ENCODE results near the gene IFI27.
A peak's percentile ranks its signal among the peaks of the same experiment; 100 is the strongest.

The IFI27 gene

DNA sequence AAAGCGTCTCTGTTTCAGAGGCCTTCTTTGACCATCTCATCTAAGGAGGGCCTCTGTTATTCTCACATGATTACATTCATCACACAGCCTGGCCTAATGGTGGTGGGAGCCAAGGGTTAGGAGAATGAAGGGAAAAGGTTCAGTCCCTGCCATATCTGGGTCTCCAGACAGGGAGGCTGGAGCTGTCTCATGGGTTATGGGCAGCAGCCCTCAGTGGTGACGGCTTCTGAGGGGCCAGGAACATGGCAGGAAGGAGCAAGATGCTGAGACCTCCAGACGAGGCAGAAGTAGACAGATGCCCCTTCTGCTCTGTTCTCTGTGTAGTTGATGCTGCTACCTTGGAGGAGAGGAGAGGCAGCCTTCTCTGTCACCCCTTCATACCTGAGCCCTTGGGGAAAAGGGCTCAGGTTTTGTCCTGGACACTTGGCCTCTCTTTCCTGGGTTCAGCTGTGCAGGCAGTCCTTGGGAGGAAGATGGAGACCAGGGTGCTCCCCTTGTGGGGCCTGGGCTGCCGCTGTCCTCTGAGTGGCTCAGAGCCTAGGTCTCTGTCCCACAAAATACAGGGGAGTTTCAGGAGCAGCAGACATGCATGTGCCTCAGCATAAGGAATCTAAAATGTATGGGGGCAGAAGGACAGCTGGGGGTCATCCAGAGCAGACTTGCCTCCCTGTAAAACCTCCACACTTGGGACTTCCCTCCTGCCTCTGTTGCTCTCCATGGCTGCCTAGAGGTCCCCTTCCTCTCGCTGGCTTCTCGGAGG lies 15.3 kb downstream of the IFI27 start:
- DNase-seq (ENCODE audit: low read depth in 2 of 2): no peak

DNA sequence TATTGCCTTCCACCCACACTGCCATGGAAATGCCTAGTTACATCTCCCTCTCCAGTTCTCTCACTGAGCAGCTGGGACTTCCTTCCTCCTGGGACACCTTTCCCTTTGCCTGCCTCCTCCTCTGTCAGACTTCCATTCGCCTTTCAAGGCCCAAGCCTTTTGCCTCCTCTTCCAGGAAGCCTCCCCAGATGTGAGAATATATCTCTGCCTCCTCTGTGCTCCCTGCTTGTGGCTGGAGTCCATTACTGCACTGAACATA lies 15.8 kb downstream of the IFI27 start:
- DNase-seq (ENCODE audit: low read depth in 2 of 2): no peak

DNA sequence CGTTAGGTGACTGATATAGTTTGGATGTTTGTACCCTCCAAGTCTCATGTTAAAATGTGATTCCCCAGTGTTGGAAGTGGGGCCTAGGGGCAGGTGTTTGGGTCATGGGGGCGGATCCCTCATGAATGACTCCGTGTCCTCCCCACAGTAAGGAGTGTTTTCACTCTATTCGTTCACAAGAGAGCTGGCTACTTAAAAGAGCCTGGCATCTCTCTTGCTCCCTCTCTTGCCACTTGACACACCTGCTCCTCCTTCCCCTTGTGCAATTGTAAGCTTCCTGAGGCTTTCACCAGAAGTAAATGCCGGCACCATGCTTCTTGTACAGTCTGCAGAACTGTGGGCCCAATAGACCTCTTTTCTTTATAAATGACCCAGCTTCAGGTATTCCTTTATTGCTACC lies 16.3 kb downstream of the IFI27 start:
- no peak for DNase-seq (ENCODE audit: low read depth in 2 of 2)

DNA sequence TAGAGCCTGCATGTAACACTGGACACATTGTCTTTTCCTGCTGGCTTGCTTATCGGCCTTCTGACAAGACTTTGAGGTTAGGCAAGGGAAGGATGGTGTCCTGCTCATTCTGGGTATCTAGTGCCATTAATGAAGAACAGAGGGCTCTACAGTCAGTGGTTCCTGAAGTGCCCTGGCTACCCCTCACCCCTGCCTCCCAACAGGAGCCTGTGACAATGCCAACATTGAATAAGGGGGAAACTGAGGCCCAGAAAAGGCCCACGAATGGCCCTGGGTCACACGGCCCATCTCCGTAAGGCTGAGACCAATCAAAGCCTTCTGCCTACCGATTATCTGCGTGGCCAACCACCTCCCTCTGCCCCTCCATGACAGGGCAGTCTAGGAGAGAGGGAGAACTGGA lies 16.8 kb downstream of the IFI27 start:
- no peak for DNase-seq (ENCODE audit: low read depth in 2 of 2)

DNA sequence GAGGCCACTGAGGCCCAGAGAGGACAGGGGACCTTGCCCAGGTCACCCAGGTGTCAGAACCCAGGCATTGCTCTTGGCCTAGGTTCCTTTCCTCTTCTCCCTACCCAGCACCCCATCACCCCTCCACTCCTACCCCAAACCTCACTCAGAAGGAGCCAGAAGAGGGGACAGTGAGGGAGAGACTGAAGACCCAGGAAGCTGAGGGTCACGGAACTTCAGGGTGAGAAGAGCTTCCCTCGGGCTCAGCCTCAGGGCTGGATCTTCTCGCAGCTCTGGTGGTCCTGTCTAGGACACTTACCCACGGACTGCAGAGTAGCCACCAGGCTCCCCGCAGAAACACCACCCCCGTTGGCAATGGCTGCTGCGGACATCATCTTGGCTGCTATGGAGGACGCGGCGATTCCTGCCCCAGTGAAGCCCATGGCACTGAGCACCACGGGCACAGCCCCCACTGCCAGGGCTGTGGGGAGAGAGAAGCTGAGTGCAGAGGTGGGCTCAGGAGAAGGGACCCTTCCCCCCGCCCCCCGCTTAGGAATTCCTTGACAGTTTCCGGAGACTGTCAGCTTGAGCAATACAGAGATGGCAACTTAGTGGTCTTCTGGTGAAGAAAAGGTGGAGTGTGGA lies 17.8 kb downstream of the IFI27 start:
- DNase-seq (ENCODE audit: low read depth in 2 of 2): no peak

DNA sequence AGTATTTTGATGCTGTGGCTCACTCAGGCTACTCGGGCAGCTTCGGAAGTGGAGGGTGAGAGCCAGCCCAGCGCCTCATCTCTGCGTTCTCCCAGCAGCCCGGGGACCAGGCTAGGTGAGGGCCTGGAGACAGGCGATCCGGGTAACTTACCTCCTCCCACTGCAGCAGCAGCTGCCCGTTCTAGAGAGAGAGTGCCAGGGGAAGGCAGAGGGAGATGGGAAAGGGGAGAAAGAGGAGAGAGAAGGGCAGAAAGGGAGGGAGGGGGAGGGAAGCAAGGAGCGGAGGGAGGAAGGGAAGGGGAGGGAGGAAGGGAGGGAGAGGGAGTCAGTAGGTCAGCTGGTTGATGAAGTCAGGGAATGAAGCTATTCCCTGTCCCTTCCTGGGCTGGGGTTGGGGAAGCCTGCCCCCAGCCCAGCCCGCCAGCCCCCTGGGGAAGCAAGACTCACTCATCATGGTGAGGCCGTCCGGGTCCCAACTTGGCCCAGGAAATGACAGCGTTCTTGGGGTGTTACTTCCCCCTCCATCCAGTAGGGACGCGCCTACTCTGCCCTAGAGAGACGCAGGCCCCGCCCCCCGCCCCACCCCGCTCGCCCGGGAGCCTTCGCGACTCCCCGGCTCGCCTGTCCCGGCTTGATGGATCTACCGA lies 18.7 kb downstream of the IFI27 start, which contains the start of gene IFI27L2:
IFI27L2 (minus strand) TSS at position 494 of the 647 bp plus-strand sequence; CDS start at position 454, 40 bp downstream.
- DNase-seq (ENCODE audit: low read depth in 2 of 2): peak; percentile 23 to 56

DNA sequence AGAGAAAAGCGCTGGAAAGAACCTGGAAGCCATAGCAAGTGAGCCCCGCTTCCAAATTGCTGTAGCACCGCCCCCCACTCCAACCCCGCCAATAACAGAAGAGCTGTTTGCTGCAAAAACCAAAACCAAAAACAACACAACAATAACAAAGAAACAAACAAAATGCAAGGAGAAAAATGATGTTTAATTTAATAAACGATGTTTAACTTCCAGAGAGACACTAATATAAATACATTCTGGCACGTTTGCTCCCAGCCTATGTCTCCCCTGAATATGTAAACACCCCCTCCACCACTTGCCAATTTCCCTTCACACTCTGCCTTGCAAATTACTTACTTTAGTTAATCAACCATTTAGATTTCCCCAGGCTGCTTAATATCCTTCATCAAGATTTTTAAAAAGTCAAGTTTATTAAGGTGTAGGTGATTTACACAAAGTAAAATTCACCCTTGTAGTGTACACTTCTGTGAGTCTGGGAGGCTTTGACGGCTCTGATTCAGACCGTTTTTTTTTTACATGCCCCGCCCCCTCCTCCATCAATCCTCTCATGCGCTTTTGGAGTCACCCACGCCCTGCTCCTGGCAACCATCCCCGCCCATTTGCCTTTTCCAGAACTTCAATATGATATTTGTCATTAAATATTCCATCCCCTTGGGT lies 19.4 kb downstream of the IFI27 start:
- no peak for DNase-seq (ENCODE audit: low read depth in 2 of 2)

DNA sequence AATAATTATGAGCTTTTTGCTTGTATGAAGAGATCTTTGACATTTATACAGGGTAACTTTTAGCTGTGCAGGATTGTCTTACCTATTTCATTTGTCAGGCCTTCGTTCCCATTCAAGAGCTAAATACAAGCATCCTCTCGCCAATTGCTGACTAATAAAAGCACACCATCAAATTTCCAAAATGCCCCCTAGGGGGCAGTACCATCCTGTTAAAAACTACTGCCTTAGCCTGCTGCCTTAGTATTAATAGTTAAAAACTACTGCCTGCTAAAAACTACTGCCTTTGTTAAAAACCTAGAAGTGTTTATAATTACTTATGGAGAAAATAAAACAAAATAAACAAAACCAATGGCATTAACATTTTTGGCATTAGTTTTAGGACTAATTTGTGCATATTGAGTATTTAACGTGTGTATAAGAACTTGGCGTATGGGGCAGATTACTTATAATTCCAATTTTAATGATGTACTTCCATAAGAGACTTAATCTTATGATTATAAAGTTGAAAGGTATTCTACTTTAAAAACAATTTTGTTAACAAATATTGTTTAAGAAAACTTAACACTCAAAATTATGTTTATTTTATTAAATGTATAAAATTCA lies 21.9 kb downstream of the IFI27 start:
- peak; percentile 20 to 54 for DNase-seq (ENCODE audit: low read depth in 2 of 2)

DNA sequence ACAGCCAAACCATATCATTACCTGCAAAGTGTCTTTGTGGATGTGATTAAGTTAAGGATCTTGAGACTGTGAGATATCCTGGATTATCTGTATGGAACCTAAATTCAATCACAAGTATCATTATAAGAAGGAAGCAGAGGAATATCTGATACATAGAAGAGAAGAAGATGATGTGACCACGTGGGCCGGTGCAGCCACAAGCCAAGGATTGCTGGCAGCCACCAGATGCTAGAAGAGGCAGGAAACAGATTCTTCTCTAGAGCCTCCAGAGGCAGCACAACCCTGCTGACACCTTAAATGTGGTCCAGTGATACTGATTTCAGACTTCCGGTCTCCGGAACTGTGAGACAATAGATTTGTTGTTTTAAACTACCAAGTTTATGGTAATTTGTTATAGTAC lies 24.9 kb downstream of the IFI27 start:
- no peak for DNase-seq (ENCODE audit: low read depth in 2 of 2)

DNA sequence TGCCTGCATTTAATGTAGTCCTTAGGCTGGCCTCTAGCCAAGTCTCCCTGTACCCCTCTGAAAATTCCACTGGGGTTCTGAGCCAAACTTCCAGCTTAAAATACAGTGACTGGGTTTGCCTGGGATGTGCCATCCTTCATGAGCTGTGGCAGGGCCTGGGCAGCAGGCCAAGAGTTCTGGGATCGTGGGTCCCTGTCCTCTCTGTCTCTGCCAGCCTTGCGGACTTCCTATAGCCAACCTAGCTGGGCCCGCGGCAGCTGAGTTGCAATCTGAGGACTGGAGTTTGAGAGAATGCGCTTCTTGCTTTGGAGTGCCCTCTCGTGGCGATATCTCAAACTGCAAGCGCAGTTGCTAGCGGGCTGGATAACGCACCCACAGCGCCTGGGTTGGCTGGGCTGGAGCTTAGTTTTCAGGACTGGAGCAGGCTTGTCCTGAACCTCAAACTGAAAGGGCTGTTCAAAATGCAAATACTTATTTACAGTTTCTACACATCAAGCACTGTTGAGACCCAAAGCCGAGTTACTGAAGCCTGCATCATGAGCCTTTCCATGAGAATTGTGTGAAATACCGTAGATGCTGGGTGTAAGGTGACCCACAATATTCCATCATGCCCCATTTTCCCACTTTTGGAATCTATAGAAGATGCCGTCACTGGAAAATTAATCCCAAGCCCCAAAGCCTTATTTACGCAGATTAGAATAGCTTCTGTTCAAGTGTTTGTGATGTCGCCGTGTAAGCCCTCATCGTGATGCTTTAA lies 26.2 kb downstream of the IFI27 start:
- DNase-seq (ENCODE audit: low read depth in 2 of 2): peak; percentile 81 to 82

DNA sequence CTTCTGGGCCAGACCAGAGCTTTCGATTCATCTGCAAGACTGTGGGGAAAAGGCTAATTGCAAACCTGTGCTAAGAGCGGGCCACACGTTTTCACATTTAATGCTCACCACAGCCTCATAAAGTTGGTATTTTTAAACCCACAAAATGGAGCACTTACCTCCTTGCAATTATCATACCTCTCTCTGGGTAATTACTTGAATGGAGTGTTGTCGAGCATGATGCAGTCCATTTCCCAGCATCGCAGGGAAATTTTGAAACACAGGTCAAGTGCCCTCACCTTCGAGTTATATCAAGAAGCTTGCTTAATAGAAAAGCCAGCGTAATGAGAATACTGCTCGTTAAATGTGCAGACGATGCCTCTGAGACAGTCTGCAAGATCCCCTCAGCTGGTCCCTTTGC lies 27.7 kb downstream of the IFI27 start:
- DNase-seq (ENCODE audit: low read depth in 2 of 2): no peak

DNA sequence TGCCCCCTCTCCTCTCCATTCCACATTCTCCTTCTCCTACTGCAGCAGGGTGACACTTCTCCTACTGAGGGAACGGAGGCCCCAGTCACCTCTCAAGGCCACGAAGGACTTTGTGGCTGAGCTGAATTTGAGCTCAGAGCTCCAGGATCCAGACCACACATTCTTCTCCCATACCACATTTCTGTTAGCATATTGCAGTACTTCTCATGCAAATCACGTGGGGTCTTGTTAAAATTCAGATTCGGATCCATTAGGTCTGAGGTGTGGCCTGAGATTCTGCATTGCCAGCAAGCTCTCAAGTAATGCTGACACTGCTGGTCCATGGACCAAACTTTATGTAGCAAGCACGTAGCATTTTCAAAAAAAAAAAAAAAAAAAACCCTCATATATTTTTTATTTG lies 28.5 kb downstream of the IFI27 start:
- no peak for DNase-seq (ENCODE audit: low read depth in 2 of 2)

DNA sequence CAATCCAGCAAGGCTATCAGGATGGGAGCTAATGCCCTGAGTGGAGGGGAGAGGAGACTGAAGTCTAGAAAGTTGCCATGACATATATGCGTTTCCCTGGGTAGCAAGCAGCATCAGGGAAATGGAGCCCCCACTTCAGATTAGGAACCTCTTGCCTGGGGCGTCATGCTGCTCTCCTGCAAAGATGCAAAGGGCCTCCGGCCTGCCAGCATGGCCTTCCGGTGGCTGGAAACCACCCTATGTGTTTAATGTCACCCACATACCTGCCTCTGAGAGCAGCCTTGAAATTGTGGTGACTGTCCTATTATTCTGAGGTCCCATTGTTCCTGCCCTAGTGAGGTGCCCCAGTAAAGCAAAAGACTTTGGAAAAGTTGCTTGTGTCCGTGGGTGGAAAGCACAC lies 28.9 kb downstream of the IFI27 start:
- DNase-seq (ENCODE audit: low read depth in 2 of 2): no peak

DNA sequence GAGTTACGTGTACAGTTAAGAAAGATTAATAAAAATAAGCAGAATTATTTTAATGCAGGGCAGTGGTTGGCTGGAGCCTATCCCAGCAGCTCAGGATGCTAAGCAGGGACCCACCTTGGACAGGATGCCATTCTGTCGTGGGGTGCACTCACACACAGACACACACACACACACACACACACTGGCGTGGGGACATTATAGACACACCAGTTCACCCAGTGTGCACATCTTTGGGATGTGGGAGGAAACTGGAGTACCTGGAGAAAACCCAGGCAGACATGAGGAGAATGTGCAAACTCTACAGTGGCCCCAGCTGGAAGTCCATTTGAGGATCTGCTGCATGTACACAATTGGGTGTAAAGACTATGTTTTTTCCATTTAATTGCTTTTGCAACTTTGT lies 31.7 kb downstream of the IFI27 start:
- no peak for DNase-seq (ENCODE audit: low read depth in 2 of 2)

DNA sequence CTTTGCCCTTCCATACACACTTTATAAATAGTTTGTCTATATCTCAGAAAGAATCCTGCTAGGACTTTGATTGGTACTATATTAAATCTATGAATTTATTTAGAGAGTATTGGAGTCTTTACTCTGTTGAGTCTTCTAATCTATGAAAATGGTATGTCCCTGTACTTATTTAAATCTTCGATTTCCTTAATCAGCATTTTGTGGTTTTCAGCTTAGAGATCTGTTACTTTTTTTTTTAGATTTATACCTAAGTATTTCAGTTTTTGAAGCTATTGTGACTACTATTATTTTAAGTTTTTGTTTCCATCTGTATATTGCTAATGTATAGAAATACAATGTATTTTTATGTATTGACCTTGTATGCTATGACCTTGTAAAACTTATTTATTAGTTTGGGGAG lies 32.3 kb downstream of the IFI27 start:
- no peak for DNase-seq (ENCODE audit: low read depth in 2 of 2)

DNA sequence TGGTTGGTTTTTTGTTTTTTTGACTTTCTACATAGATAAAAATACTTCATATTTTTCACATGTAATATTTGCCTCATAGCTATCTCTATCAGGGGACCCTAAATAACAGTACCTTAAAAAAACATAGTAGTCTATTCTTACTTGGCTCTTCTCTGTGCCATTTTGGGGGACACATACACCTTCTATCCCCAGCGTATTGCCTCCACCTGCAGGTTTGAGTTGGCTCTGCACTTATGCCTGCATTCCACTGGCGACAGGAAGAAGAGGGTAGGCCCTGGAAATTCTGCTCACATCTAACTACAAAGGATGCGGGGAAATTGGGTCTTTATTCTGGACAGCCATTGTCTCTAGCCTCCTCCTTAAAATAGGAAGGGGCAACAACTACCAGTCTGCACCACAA lies 32.7 kb downstream of the IFI27 start:
- no peak for DNase-seq (ENCODE audit: low read depth in 2 of 2)

DNA sequence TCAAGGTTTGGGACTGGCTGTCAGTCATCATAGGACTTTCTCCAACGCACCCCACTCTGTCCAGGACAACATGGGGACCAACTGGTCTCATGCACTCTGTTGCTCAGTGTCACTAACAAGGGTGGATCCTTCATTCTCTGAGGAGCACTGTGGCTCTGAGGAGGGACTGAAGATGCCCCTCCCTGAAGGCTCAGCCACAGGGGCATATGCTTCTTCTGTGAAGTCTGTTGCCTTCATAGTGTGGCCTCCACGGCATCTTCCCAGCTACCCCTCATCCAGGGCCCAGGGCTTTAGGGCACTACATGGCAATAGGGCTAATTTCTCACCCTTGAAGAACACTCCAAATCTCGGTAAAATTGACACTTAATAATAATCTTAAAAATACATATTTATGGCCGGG lies 33.2 kb downstream of the IFI27 start:
- no peak for DNase-seq (ENCODE audit: low read depth in 2 of 2)

DNA sequence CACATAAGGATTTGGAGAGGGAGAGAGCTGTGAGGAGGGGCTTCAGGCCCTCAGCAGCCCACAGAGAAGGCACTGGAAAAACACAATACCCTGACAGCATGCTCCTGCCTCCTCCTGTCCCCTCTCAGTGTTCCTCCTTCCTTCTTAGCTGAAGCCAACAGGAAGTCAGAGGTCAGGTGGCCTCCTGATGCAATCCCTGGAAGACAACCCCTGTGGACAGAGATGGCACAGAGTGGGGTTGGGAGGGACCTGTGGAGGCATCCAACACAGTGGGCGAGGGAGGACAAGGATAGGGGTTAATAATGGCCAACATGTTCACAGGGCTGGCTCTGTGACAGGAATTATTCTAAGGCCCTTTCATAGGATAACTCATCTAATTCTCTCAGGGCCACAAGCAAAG lies 34.2 kb downstream of the IFI27 start:
- no peak for DNase-seq (ENCODE audit: low read depth in 2 of 2)

DNA sequence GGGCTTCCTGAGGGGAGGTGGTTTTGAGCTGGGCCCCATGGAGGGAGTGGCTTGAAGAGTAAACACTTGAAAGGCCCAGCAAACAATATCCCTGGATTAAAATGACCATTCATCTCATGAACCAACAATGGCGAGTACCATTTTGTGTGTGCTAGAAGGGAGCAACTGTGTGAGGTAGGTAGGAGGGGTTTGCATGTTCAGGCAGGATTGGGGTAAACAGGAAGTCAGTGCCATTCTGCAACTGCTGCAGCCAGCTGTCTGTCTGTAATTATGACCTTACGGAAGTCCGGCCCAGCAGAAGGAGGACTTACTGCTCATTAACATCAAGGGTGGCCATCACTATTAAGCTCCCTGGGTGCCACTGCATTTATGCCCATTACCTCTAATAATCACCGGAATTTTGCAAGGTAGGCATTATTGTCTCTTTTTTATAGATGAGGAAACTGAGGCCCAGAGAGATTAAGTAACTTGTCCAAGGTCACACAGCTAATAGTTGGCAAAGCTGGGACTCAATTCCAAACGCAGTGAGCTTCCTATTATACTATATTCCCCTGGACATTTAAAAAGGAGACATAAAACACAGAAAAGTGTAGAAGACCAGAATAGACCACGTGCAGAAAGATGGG lies 35.5 kb downstream of the IFI27 start:
- no peak for DNase-seq (ENCODE audit: low read depth in 2 of 2)

DNA sequence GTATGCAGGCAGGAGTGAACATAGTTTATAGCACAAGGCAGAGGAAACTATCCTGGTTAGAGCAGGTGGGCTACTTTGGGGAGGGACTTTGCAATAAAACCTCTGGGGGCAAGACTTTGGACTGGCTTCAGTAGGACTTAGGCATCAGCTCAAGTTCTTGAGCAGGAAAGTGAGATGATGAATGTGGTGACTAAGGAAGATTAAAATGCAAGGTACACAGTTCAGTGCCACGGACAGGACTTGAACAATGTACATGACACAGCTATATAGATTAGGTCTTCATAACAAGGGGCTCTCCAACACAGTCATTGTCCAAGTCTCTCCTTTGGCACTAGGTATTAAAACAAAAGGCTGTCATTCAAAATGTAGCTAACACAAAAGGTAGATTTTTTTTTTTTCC lies 42.1 kb downstream of the IFI27 start:
- no peak for DNase-seq (ENCODE audit: low read depth in 2 of 2)

DNA sequence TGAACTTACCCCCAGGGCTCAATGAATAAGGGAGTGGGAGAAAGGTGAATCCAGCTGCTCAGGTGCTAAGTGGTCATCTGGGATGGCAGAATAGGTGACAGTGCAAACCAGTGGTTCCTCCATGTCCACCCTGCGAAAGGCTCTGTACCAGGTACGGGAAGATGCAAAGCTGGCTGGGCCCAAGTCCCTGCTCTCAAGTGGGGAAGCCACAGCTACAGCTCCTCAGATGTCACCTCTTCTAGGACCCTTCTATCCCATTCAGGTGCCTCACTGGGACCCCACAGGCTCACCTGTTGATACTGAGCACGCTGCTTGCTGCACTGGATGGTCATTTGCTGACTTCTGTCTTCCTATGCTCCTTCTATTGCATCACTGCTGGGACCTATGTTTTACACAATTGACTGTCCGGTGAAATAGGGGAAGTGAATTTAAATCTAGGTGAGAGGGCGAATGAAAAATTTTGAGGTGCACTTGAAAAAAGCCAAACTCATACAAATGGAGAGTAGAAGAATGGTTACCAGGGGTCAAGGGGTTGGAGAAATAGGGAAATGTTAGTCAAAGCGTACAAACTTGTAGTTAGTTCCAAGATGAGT lies 43.3 kb downstream of the IFI27 start:
- no peak for DNase-seq (ENCODE audit: low read depth in 2 of 2)

All from stimulated activated CD4-positive, alpha-beta T cell treated with anti-CD3 and anti-CD28 coated beads, Interleukin-1b, Interleukin-23, amount 100 ng/mL, for 4 hours (primary cell).